AG09309 (cell line): ENCODE results near the gene MBD3L4.

Source experiments
- DNase-seq: peaks from one replicate; pipeline ENCODE4 v3.0.0-alpha.2; 2010; ENCODE audit warnings: low read depth
- H3K4me3 ChIP-seq: 2 replicates; pipeline ENCODE4 v1.5.1; 2011; ENCODE audit warnings: mild to moderate bottlenecking, low read depth, low read length, moderate library complexity; ENCODE audit not compliant: control insufficient read depth
- TF ChIP-seq, protein P1 (sequence below): IDR thresholded peaks from 2 replicates; pipeline ENCODE4 v1.5.1; 2011; ENCODE audit warnings: mild to moderate bottlenecking, low read depth, low read length, inconsistent platforms; ENCODE audit not compliant: insufficient read depth, control insufficient read depth; ENCODE audit errors: missing control alignments

The MBD3L4 gene

DNA sequence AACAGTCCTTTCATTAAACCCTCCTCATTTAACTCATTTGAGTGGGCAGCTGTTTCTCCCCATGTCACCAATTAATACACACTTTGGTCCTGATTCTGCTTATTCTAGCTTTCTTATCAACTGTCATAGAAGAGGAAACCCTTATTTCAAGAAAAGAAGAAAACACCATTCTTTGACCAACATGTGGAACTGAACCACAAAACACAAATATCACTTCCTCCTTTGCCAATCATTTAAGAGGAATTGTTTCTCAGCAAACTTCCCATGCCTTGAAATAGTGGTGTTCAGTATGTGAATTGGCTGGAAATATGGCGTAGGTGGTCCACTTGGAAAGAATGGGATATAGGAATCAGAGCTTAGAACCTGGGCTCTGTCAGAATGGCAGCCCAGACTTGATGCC is 39.2 kb downstream of the MBD3L4 start:
- DNase-seq, result no peak
- no peak overlapping the region for H3K4me3 ChIP-seq
- TF ChIP-seq, protein P1, sequence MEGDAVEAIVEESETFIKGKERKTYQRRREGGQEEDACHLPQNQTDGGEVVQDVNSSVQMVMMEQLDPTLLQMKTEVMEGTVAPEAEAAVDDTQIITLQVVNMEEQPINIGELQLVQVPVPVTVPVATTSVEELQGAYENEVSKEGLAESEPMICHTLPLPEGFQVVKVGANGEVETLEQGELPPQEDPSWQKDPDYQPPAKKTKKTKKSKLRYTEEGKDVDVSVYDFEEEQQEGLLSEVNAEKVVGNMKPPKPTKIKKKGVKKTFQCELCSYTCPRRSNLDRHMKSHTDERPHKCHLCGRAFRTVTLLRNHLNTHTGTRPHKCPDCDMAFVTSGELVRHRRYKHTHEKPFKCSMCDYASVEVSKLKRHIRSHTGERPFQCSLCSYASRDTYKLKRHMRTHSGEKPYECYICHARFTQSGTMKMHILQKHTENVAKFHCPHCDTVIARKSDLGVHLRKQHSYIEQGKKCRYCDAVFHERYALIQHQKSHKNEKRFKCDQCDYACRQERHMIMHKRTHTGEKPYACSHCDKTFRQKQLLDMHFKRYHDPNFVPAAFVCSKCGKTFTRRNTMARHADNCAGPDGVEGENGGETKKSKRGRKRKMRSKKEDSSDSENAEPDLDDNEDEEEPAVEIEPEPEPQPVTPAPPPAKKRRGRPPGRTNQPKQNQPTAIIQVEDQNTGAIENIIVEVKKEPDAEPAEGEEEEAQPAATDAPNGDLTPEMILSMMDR, result no peak

DNA sequence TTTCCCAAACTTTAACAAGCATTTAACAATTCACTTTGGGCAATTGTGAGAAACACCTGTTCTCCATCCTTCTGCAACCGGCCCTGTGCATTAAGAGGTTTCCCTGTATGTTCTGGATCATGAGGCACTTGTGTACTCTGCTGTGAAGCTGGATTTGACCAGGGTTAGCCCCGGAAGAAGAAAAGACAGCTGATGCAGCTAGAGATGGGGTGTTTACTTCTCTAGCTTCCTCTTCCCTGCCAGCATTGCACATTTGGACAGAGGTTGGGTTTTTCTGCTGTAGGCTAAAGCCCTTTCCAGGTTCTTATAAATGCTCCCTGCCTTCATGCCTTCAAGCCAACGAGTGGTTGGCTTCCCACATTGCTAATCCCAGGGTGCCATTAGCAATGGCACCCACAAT is 39.6 kb downstream of the MBD3L4 start:
- no peak overlapping the region for H3K4me3 ChIP-seq
- TF ChIP-seq, protein P1, result no peak
- no peak for DNase-seq

DNA sequence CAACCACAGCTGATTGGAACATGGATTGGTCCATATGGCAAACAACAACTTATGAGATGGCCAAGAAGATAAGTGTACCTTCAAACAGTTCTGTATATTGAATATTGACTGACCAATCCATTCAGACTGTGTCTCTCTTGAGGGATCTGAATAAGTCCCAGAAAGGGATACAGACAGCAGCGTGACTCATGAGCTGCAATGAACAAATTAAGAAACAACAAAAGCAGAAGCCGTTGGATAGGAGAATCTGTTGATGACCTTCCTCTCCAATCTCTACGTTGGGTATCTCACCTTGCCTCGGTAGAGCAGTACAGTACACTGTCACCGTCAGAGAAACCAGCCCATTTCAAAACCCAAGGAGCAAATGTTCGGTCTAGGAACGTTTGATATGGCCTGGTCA is 40.0 kb downstream of the MBD3L4 start:
- DNase-seq, result no peak
- H3K4me3 ChIP-seq, result no peak overlapping the region
- TF ChIP-seq, protein P1, result no peak

DNA sequence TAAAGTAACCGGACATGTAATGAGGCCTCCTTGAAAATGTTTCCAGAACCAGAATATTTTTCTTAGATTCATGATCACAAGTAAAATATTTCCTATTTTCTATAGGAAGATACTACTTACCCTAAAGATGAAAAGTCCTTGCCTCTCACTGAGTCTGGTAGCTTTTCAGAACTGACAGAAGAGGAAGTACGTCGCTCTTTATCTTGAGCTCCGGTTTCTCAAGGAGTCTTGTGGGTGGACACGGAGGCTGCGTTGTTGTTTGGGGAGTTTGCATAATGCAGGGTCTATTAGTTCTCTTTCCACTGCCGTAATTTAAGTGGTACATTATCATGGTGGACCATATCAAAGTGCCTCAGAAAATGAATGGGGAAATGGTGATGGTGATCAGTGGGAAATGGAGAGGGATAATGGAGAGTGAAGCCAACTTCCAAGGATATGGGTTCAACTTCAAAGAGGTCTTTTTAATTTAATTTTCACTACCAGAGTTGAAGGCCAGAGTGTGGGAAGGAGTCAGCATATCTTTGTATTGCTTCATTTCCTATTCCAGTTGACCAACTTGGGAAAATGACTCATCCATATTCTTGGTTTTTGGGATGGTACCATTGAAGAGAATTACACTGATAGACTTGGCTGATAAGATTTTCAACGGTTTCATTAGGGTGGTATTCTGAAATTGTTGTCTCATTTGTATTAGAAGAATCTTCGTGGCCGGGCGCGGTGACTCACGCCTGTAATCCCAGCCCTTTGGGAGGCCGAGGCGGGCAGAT is 42.1 kb downstream of the MBD3L4 start:
- no peak for DNase-seq
- H3K4me3 ChIP-seq, result no peak overlapping the region
- TF ChIP-seq, protein P1, result no peak

DNA sequence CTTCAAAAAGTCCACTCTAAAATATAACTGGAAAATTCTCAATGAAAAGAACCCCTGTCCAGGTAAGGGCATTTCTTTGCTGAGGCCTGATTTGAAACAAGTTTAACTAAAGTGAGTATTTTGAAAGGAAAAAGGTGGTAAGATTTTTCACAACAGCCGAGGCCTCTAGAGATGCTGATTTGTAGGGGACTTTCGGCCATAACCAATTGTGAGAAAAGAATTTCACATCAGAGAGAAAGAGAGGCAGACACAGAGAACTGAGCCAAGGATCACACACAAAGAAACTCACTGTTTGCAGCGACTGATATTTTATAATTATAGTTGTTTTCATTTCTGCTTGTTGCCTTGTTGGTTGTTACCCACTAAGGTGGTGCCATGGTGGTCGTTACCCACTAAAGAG is 43.2 kb downstream of the MBD3L4 start:
- TF ChIP-seq, protein P1, result no peak
- H3K4me3 ChIP-seq, result no peak overlapping the region

DNA sequence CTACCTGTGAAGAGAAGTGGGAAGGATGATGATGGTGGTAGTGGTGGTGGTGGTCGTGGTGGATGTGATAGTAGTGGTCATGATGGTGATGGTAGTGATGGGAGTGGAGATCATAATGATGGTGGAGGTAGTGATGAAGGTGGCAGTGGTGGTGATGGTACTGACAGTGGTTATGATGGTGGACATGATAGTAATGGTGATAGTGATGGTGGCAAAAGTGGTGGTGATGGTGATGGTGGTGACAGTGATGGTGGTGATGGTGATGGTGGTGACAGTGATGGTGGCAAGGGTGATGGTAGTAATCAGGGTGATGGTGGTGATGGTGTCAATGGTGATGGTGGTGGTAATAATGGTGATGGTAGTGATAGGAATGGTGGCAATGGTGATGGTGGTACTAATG is 44.9 kb downstream of the MBD3L4 start:
- TF ChIP-seq, protein P1, result no peak
- no peak for DNase-seq
- H3K4me3 ChIP-seq, result no peak overlapping the region

More for the DNA sequence above, 43.2 kb downstream of the MBD3L4 start:
- DNase-seq, result no peak
